Measurements from ENCODE around the gene MAT1A. TPM values are rescaled to one million over a fixed set of nuclear protein-coding genes. Genes with fewer than 3 reads are reported as not detected.
"Not testable (repeated sequence)": the region's sequence is repeated elsewhere in the genome, so short reads cannot be mapped to it uniquely, and the experiment has no call there.

MAT1A gene
- total and polyA plus RNA-seq, 2 experiments from 2014 or later = not detected

GRCh38 chr10:80244371-80244770, 45.1 kb downstream of the MAT1A start:
- H3F3A ChIP-seq (ENCODE audit: insufficient read depth); H3K27ac ChIP-seq; DNase-seq; H3K27me3 ChIP-seq (replicated peaks; ENCODE audit: insufficient read depth); in situ Hi-C loops (cut with MboI); H3K79me2 ChIP-seq (ENCODE audit: insufficient read depth); H3K36me3 ChIP-seq (ENCODE audit: low read depth); H2AFZ ChIP-seq; H3K9me2 ChIP-seq (ENCODE audit: insufficient read depth); H3K4me1 ChIP-seq (ENCODE audit: insufficient read depth); H3K9me3 ChIP-seq (ENCODE audit: low read depth); H4K20me1 ChIP-seq (ENCODE audit: insufficient read depth); H3K4me3 ChIP-seq; H3K9ac ChIP-seq; H3K4me2 ChIP-seq (ENCODE audit: unreplicated experiment): not testable (repeated sequence)
- WGBS, 2 experiments (ENCODE audit: low coverage in 1 of 2, low lambda C conversion rate in 2 of 2, missing lambda C conversion rate in 2 of 2) = 40 to 42% methylated on average over 3 of the region's 3 CpGs

GRCh38 chr10:80242341-80242740, 47.1 kb downstream of the MAT1A start:
- H3K36me3 ChIP-seq (ENCODE audit: low read depth); H3K9me3 ChIP-seq (ENCODE audit: low read depth); in situ Hi-C loops (cut with MboI); H3K4me3 ChIP-seq; H3K79me2 ChIP-seq (ENCODE audit: insufficient read depth); H3K27ac ChIP-seq; H3K27me3 ChIP-seq (replicated peaks; ENCODE audit: insufficient read depth); H3K4me2 ChIP-seq (ENCODE audit: unreplicated experiment); H3K4me1 ChIP-seq (ENCODE audit: insufficient read depth); H2AFZ ChIP-seq; H3F3A ChIP-seq (ENCODE audit: insufficient read depth); H3K9ac ChIP-seq; H4K20me1 ChIP-seq (ENCODE audit: insufficient read depth); H3K9me2 ChIP-seq (ENCODE audit: insufficient read depth); DNase-seq: not testable (repeated sequence)
- 19 to 60% methylated on average over 1 to 2 of the region's 4 CpGs for WGBS, 2 experiments (ENCODE audit: low coverage in 1 of 2, low lambda C conversion rate in 2 of 2, missing lambda C conversion rate in 2 of 2)

GRCh38 chr10:80236457-80236856, 53.0 kb downstream of the MAT1A start:
- H3K79me2 ChIP-seq (ENCODE audit: insufficient read depth); H3K27me3 ChIP-seq (replicated peaks; ENCODE audit: insufficient read depth); in situ Hi-C loops (cut with MboI); H3K9me2 ChIP-seq (ENCODE audit: insufficient read depth); H4K20me1 ChIP-seq (ENCODE audit: insufficient read depth); H2AFZ ChIP-seq; H3K4me2 ChIP-seq (ENCODE audit: unreplicated experiment); H3K27ac ChIP-seq; DNase-seq; H3K9ac ChIP-seq; H3K4me3 ChIP-seq; H3K9me3 ChIP-seq (ENCODE audit: low read depth); H3K4me1 ChIP-seq (ENCODE audit: insufficient read depth); H3K36me3 ChIP-seq (ENCODE audit: low read depth); H3F3A ChIP-seq (ENCODE audit: insufficient read depth): not testable (repeated sequence)
- WGBS, 2 experiments (ENCODE audit: low coverage in 1 of 2, low lambda C conversion rate in 2 of 2, missing lambda C conversion rate in 2 of 2) = 29% methylated on average over 1 of the region's 5 CpGs; no CpG with 5 or more reads in 1 of the 2 experiments

- H3F3A ChIP-seq (ENCODE audit: insufficient read depth); H3K4me3 ChIP-seq; H3K4me1 ChIP-seq (ENCODE audit: insufficient read depth); H3K27ac ChIP-seq; H3K79me2 ChIP-seq (ENCODE audit: insufficient read depth); H3K9ac ChIP-seq; H4K20me1 ChIP-seq (ENCODE audit: insufficient read depth); H3K9me3 ChIP-seq (ENCODE audit: low read depth); DNase-seq; H3K9me2 ChIP-seq (ENCODE audit: insufficient read depth); H3K4me2 ChIP-seq (ENCODE audit: unreplicated experiment); H3K27me3 ChIP-seq (replicated peaks; ENCODE audit: insufficient read depth); H2AFZ ChIP-seq; in situ Hi-C loops (cut with MboI); H3K36me3 ChIP-seq (ENCODE audit: low read depth): not testable (repeated sequence)
- WGBS, 2 experiments (ENCODE audit: low coverage in 1 of 2, low lambda C conversion rate in 2 of 2, missing lambda C conversion rate in 2 of 2) = 61 to 62% methylated on average over 11 of the region's 11 CpGs
Observed at GRCh38 chr10:80234331-80235235, 54.9 kb downstream of the MAT1A start.

- H3K4me3 ChIP-seq; H3K9ac ChIP-seq; H3K79me2 ChIP-seq (ENCODE audit: insufficient read depth); H3K4me1 ChIP-seq (ENCODE audit: insufficient read depth); H3K27ac ChIP-seq; H3K36me3 ChIP-seq (ENCODE audit: low read depth); H3F3A ChIP-seq (ENCODE audit: insufficient read depth); H2AFZ ChIP-seq; H3K27me3 ChIP-seq (replicated peaks; ENCODE audit: insufficient read depth); H4K20me1 ChIP-seq (ENCODE audit: insufficient read depth); H3K9me2 ChIP-seq (ENCODE audit: insufficient read depth); H3K4me2 ChIP-seq (ENCODE audit: unreplicated experiment); H3K9me3 ChIP-seq (ENCODE audit: low read depth); DNase-seq; in situ Hi-C loops (cut with MboI): not testable (repeated sequence)
- WGBS, 2 experiments (ENCODE audit: low coverage in 1 of 2, low lambda C conversion rate in 2 of 2, missing lambda C conversion rate in 2 of 2) = 20 to 53% methylated on average over 1 of the region's 1 CpG
Observed at GRCh38 chr10:80233871-80234270, 55.6 kb downstream of the MAT1A start.

GRCh38 chr10:80226723-80227122, 62.7 kb downstream of the MAT1A start:
- H3K9ac ChIP-seq; H3K4me1 ChIP-seq (ENCODE audit: insufficient read depth); H3K27ac ChIP-seq; H3K27me3 ChIP-seq (replicated peaks; ENCODE audit: insufficient read depth); H3F3A ChIP-seq (ENCODE audit: insufficient read depth); H3K79me2 ChIP-seq (ENCODE audit: insufficient read depth); H3K9me3 ChIP-seq (ENCODE audit: low read depth); H3K36me3 ChIP-seq (ENCODE audit: low read depth); H4K20me1 ChIP-seq (ENCODE audit: insufficient read depth); H3K9me2 ChIP-seq (ENCODE audit: insufficient read depth): not testable (repeated sequence)
- peak; percentile 63 for DNase-seq
- Histone ChIP-seq H3K4me3 (peak overlapping the region; percentile 3; the same call in 1 of the 2 replicates), H2AFZ (peak overlapping the region; percentile 75), H3K4me2 (ENCODE audit: unreplicated experiment) (peak overlapping the region; percentile 62)
- WGBS, 2 experiments (ENCODE audit: low coverage in 1 of 2, low lambda C conversion rate in 2 of 2, missing lambda C conversion rate in 2 of 2) = 55 to 58% methylated on average over 4 of the region's 4 CpGs
- in situ Hi-C loops (cut with MboI) = loop anchor here (10.0 kb wide), 1 partner anchor 172 kb away; no protein-coding TSS in a partner anchor

GRCh38 chr10:80223031-80223419, 66.4 kb downstream of the MAT1A start:
- H3K4me2 ChIP-seq (ENCODE audit: unreplicated experiment); H3K9me3 ChIP-seq (ENCODE audit: low read depth); H3K36me3 ChIP-seq (ENCODE audit: low read depth); H3K79me2 ChIP-seq (ENCODE audit: insufficient read depth); H3F3A ChIP-seq (ENCODE audit: insufficient read depth); H3K27ac ChIP-seq; H3K9me2 ChIP-seq (ENCODE audit: insufficient read depth); H3K9ac ChIP-seq; DNase-seq; H3K4me3 ChIP-seq; H3K27me3 ChIP-seq (replicated peaks; ENCODE audit: insufficient read depth); H4K20me1 ChIP-seq (ENCODE audit: insufficient read depth); H2AFZ ChIP-seq; H3K4me1 ChIP-seq (ENCODE audit: insufficient read depth): not testable (repeated sequence)
- in situ Hi-C loops (cut with MboI) = loop anchor here (10.0 kb wide), 1 partner anchor 168 kb away; no protein-coding TSS in a partner anchor
- 61 to 70% methylated on average over 2 of the region's 5 CpGs for WGBS, 2 experiments (ENCODE audit: low coverage in 1 of 2, low lambda C conversion rate in 2 of 2, missing lambda C conversion rate in 2 of 2)
